WTC11 (cell line): Measurements from ENCODE around the gene CERCAM. TPM values are rescaled to one million over a fixed set of nuclear protein-coding genes. Genes with fewer than 3 reads are reported as not detected.

Source experiments
- ATAC-seq: fragments of 200-7000 bp; cut with Tn5 transposase; 2 replicates; pipeline ENCODE4 v1.10.0; 2021; ENCODE audit warnings: mild to moderate bottlenecking, moderate library complexity
- CTCF ChIA-PET: fragments of 300-600 bp; sonication (Branson Sonifier 250); formaldehyde crosslinking; loops from one replicate; lab custom pipeline; 2021; ENCODE audit warnings: antibody characterized with exemption; lab: Charles Lee
- POLR2A ChIA-PET: fragments of 350-600 bp; sonication (Branson Sonifier 250); formaldehyde crosslinking; loops from one replicate; lab custom pipeline; 2021; ENCODE audit warnings: antibody characterized with exemption; lab: Charles Lee
- DNase-seq: peaks from one replicate; pipeline ENCODE4 v3.0.0; 2021; ENCODE audit warnings: low spot score
- H3K27ac Mint-ChIP-seq: 2 replicates; pipeline ENCODE4 v1.8.0; 2021; ENCODE audit warnings: mixed read lengths
- H3K27me3 Mint-ChIP-seq: 2 replicates; pipeline ENCODE4 v1.8.0; 2021; ENCODE audit warnings: low read depth, mild to moderate bottlenecking, moderate library complexity, mixed read lengths
- H3K36me3 Mint-ChIP-seq: 2 replicates; pipeline ENCODE4 v1.8.0; 2021; ENCODE audit warnings: mixed read lengths
- H3K4me1 Mint-ChIP-seq: 2 replicates; pipeline ENCODE4 v1.8.0; 2022; ENCODE audit warnings: mixed read lengths
- H3K4me3 Mint-ChIP-seq: 2 replicates; pipeline ENCODE4 v1.8.0; 2021; ENCODE audit warnings: mild to moderate bottlenecking, moderate library complexity, mixed read lengths
- H3K9me3 Mint-ChIP-seq: 2 replicates; pipeline ENCODE4 v1.8.0; 2021; ENCODE audit warnings: mixed read lengths
- ESRRA ChIP-seq: sonication (generic); formaldehyde crosslinking; IDR thresholded peaks from 2 replicates; pipeline ENCODE4 v1.8.1; 2022; ENCODE audit warnings: mild to moderate bottlenecking, missing genetic modification reagents, borderline replicate concordance
- FOXJ3 ChIP-seq: sonication (generic); formaldehyde crosslinking; IDR thresholded peaks from 2 replicates; pipeline ENCODE4 v1.9.0; 2021; ENCODE audit warnings: missing genetic modification reagents, mild to moderate bottlenecking, borderline replicate concordance
- FOXP1 ChIP-seq: sonication (generic); formaldehyde crosslinking; IDR thresholded peaks from 2 replicates; pipeline ENCODE4 v1.8.0; 2022; ENCODE audit warnings: missing genetic modification reagents, mild to moderate bottlenecking, moderate library complexity, borderline replicate concordance
- GRHL2 ChIP-seq: fragments of 250-450 bp; sonication (Bioruptor Pico); IDR thresholded peaks from 2 replicates; pipeline ENCODE4 v1.8.0; 2022; ENCODE audit warnings: mild to moderate bottlenecking, moderate library complexity; ENCODE audit not compliant: insufficient replicate concordance, severe bottlenecking
- IRF2 ChIP-seq: sonication (generic); formaldehyde crosslinking; IDR thresholded peaks from 2 replicates; pipeline ENCODE4 v1.8.0; 2022; ENCODE audit warnings: low read depth, missing genetic modification reagents, borderline replicate concordance
- NR3C1 ChIP-seq: sonication (generic); formaldehyde crosslinking; conservative IDR thresholded peaks from 2 replicates; pipeline ENCODE4 v1.8.1; 2023; ENCODE audit warnings: low read depth, mild to moderate bottlenecking, missing genetic modification reagents
- RORB ChIP-seq: fragments of 250-450 bp; sonication (Bioruptor Pico); IDR thresholded peaks from 2 replicates; pipeline ENCODE4 v1.9.0; 2021; ENCODE audit warnings: mild to moderate bottlenecking
- SMAD3 ChIP-seq: sonication (generic); formaldehyde crosslinking; IDR thresholded peaks from 2 replicates; pipeline ENCODE4 v1.8.0; 2022; ENCODE audit warnings: missing genetic modification reagents, mild to moderate bottlenecking, borderline replicate concordance
- SP1 ChIP-seq: sonication (generic); formaldehyde crosslinking; conservative IDR thresholded peaks from 2 replicates; pipeline ENCODE4 v1.8.1; 2022; ENCODE audit warnings: missing genetic modification reagents
- TEAD1 ChIP-seq: sonication (generic); formaldehyde crosslinking; IDR thresholded peaks from 2 replicates; pipeline ENCODE4 v1.8.0; 2022; ENCODE audit warnings: mild to moderate bottlenecking, missing genetic modification reagents
- ZNF138 ChIP-seq: sonication (generic); formaldehyde crosslinking; conservative IDR thresholded peaks from 2 replicates; pipeline ENCODE4 v1.8.1; 2022; ENCODE audit warnings: mild to moderate bottlenecking, moderate library complexity, missing genetic modification reagents
- ZNF219 ChIP-seq: sonication (generic); formaldehyde crosslinking; IDR thresholded peaks from 2 replicates; pipeline ENCODE4 v1.8.0; 2023; ENCODE audit warnings: missing genetic modification reagents, mild to moderate bottlenecking, borderline replicate concordance
- total RNA-seq: library from RNA; stranded (reverse); gene quantifications from 3 replicates; pipeline ENCODE4 v1.2.3, GENCODE V29; 2021
- TF ChIP-seq, protein P1 (sequence below): fragments of 250-450 bp; sonication (Bioruptor Pico); IDR thresholded peaks from 2 replicates; pipeline ENCODE4 v1.9.0; 2021; ENCODE audit warnings: mild to moderate bottlenecking
- TF ChIP-seq, protein P2 (sequence below): fragments of 250-450 bp; sonication (Bioruptor Pico); IDR thresholded peaks from 2 replicates; pipeline ENCODE4 v1.9.0; 2021; ENCODE audit warnings: moderate library complexity, mild to moderate bottlenecking, inconsistent platforms, borderline replicate concordance
- TF ChIP-seq, protein P3 (sequence below): sonication (generic); formaldehyde crosslinking; IDR thresholded peaks from 2 replicates; pipeline ENCODE4 v1.8.0; 2022; ENCODE audit warnings: mild to moderate bottlenecking, missing genetic modification reagents
- TF ChIP-seq, protein P4 (sequence below): fragments of 250-450 bp; sonication (Bioruptor Pico); IDR thresholded peaks from 2 replicates; pipeline ENCODE4 v1.9.0; 2021; ENCODE audit warnings: mild to moderate bottlenecking, borderline replicate concordance
- TF ChIP-seq, protein P5 (sequence below): sonication (generic); formaldehyde crosslinking; IDR thresholded peaks from 2 replicates; pipeline ENCODE4 v1.8.0; 2023; ENCODE audit warnings: missing genetic modification reagents
- TF ChIP-seq, protein P6 (sequence below): sonication (generic); formaldehyde crosslinking; IDR thresholded peaks from 2 replicates; pipeline ENCODE4 v1.8.0; 2023; ENCODE audit warnings: mild to moderate bottlenecking, missing genetic modification reagents
- TF ChIP-seq, protein P7 (sequence below): sonication (generic); formaldehyde crosslinking; IDR thresholded peaks from 2 replicates; pipeline ENCODE4 v1.8.0; 2022; ENCODE audit warnings: mild to moderate bottlenecking, missing genetic modification reagents

Gene CERCAM
- total RNA-seq, 1 experiment from 2014 or later = 15.2 TPM

DNA sequence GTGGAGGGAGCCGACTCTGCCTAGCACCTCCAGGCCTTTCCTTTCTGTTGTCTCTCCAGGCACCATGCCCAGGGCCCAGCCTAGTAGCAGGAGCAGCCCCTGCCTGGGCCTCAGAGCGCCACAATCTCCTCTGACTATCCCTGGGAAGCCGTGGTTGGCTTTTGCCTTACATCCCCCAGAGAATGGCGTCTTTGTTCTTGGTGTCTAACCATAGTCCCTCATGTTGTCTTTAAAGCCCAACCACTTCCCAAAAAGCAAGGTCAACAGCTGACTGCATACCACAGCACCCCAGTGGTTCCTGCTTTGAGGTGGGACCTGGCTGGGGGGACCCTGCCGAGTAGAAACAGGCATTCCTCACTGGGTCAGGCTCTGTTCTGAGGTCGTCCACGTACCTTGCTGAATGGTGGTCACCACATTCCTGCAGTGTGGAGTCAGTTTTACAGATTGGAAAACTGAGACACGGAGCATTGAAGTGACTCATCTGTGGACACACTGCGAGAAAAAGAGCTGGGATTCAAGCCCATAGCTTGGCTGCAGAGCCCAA lies 13.7 kb upstream of the CERCAM start:
- Mint-ChIP-seq H3K9me3 (no peaks in the 10 kb centered on the region), H3K36me3 (no peaks in the 10 kb centered on the region), H3K27me3 (peaks cover 99% of the 10 kb centered on the region), H3K4me3 (no peak overlapping the region)
- TF ChIP-seq, protein P1, sequence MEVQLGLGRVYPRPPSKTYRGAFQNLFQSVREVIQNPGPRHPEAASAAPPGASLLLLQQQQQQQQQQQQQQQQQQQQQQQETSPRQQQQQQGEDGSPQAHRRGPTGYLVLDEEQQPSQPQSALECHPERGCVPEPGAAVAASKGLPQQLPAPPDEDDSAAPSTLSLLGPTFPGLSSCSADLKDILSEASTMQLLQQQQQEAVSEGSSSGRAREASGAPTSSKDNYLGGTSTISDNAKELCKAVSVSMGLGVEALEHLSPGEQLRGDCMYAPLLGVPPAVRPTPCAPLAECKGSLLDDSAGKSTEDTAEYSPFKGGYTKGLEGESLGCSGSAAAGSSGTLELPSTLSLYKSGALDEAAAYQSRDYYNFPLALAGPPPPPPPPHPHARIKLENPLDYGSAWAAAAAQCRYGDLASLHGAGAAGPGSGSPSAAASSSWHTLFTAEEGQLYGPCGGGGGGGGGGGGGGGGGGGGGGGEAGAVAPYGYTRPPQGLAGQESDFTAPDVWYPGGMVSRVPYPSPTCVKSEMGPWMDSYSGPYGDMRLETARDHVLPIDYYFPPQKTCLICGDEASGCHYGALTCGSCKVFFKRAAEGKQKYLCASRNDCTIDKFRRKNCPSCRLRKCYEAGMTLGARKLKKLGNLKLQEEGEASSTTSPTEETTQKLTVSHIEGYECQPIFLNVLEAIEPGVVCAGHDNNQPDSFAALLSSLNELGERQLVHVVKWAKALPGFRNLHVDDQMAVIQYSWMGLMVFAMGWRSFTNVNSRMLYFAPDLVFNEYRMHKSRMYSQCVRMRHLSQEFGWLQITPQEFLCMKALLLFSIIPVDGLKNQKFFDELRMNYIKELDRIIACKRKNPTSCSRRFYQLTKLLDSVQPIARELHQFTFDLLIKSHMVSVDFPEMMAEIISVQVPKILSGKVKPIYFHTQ (CRISPR knock-in tag) = no peak
- TF ChIP-seq, protein P2, sequence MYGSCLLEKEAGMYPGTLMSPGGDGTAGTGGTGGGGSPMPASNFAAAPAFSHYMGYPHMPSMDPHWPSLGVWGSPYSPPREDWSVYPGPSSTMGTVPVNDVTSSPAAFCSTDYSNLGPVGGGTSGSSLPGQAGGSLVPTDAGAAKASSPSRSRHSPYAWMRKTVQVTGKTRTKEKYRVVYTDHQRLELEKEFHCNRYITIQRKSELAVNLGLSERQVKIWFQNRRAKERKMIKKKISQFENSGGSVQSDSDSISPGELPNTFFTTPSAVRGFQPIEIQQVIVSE (CRISPR knock-in tag) = no peak
- TF ChIP-seq GRHL2 (CRISPR knock-in tag) (no peak), SMAD3 (no peak), ZNF219 (no peak), TEAD1 (CRISPR knock-in tag) (no peak), IRF2 (CRISPR knock-in tag) (no peak), ESRRA (CRISPR knock-in tag) (no peak), NR3C1 (CRISPR knock-in tag) (no peak)
- TF ChIP-seq, protein P3, sequence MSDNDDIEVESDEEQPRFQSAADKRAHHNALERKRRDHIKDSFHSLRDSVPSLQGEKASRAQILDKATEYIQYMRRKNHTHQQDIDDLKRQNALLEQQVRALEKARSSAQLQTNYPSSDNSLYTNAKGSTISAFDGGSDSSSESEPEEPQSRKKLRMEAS = no peak
- TF ChIP-seq, protein P4, sequence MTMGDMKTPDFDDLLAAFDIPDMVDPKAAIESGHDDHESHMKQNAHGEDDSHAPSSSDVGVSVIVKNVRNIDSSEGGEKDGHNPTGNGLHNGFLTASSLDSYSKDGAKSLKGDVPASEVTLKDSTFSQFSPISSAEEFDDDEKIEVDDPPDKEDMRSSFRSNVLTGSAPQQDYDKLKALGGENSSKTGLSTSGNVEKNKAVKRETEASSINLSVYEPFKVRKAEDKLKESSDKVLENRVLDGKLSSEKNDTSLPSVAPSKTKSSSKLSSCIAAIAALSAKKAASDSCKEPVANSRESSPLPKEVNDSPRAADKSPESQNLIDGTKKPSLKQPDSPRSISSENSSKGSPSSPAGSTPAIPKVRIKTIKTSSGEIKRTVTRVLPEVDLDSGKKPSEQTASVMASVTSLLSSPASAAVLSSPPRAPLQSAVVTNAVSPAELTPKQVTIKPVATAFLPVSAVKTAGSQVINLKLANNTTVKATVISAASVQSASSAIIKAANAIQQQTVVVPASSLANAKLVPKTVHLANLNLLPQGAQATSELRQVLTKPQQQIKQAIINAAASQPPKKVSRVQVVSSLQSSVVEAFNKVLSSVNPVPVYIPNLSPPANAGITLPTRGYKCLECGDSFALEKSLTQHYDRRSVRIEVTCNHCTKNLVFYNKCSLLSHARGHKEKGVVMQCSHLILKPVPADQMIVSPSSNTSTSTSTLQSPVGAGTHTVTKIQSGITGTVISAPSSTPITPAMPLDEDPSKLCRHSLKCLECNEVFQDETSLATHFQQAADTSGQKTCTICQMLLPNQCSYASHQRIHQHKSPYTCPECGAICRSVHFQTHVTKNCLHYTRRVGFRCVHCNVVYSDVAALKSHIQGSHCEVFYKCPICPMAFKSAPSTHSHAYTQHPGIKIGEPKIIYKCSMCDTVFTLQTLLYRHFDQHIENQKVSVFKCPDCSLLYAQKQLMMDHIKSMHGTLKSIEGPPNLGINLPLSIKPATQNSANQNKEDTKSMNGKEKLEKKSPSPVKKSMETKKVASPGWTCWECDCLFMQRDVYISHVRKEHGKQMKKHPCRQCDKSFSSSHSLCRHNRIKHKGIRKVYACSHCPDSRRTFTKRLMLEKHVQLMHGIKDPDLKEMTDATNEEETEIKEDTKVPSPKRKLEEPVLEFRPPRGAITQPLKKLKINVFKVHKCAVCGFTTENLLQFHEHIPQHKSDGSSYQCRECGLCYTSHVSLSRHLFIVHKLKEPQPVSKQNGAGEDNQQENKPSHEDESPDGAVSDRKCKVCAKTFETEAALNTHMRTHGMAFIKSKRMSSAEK = no peak
- TF ChIP-seq, all 79 proteins: peak for 0
- DNase-seq = no peak
- CTCF ChIA-PET = interaction anchor here (1.0 to 3.1 kb wide), 5 partner anchors 10 to 45 kb away, joined by 3 to 17 read pairs (median 3); no protein-coding TSS in a partner anchor
- no peak overlapping the region for H3K27ac Mint-ChIP-seq
- ATAC-seq = no peak
- H3K4me1 Mint-ChIP-seq = peaks cover 37% of the 10 kb centered on the region
- POLR2A ChIA-PET = no interaction called here

DNA sequence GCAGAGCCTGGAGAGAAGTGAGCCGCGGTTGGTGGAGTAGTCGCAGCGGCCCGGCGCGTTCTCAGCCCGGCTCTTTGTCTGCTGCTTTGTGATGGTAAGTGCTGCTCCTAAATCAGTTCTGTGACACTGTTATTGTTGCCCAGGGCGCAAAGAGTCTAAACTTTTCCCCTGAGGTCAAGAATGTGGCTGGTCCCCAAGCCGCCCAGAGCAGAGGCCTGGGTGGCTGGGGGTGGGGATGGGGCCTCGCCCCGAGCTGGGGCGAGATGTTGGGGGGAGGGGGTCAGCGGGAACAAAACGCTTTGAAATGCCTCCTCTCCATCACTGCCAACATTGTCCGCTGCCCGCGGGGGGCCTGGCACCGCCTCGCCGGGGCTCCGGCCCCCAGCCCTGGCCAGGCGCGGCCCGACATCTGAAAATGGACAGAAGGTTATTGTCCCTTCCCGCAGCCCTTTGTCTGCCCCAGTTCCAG lies 11.7 kb upstream of the CERCAM start:
- H3K9me3 Mint-ChIP-seq = no peaks in the 10 kb centered on the region
- H3K36me3 Mint-ChIP-seq = no peaks in the 10 kb centered on the region
- H3K27me3 Mint-ChIP-seq = peaks cover 97% of the 10 kb centered on the region
- DNase-seq = peak; percentile 52
- H3K27ac Mint-ChIP-seq = no peak overlapping the region
- peak overlapping the region; percentile 43 for H3K4me3 Mint-ChIP-seq
- CTCF ChIA-PET = interaction anchor here (1.0 to 7.7 kb wide), 12 partner anchors 12 to 114 kb away, joined by 3 to 248 read pairs (median 14); partner anchors contain the start of genes CERCAM and URM1
- POLR2A ChIA-PET = interaction anchor here (0.9 kb wide), 1 partner anchor 44 kb away, joined by 3 read pairs; no protein-coding TSS in a partner anchor
- H3K4me1 Mint-ChIP-seq = peaks cover 37% of the 10 kb centered on the region
- peak; percentile 17 for ATAC-seq
- TF ChIP-seq RORB (CRISPR knock-in tag) (no peak), FOXP1 (no peak), FOXJ3 (CRISPR knock-in tag) (no peak), ZNF138 (CRISPR knock-in tag) (no peak), SP1 (CRISPR knock-in tag) (no peak)
- TF ChIP-seq, protein P5, sequence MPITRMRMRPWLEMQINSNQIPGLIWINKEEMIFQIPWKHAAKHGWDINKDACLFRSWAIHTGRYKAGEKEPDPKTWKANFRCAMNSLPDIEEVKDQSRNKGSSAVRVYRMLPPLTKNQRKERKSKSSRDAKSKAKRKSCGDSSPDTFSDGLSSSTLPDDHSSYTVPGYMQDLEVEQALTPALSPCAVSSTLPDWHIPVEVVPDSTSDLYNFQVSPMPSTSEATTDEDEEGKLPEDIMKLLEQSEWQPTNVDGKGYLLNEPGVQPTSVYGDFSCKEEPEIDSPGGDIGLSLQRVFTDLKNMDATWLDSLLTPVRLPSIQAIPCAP = no peak
- TF ChIP-seq, protein P6, sequence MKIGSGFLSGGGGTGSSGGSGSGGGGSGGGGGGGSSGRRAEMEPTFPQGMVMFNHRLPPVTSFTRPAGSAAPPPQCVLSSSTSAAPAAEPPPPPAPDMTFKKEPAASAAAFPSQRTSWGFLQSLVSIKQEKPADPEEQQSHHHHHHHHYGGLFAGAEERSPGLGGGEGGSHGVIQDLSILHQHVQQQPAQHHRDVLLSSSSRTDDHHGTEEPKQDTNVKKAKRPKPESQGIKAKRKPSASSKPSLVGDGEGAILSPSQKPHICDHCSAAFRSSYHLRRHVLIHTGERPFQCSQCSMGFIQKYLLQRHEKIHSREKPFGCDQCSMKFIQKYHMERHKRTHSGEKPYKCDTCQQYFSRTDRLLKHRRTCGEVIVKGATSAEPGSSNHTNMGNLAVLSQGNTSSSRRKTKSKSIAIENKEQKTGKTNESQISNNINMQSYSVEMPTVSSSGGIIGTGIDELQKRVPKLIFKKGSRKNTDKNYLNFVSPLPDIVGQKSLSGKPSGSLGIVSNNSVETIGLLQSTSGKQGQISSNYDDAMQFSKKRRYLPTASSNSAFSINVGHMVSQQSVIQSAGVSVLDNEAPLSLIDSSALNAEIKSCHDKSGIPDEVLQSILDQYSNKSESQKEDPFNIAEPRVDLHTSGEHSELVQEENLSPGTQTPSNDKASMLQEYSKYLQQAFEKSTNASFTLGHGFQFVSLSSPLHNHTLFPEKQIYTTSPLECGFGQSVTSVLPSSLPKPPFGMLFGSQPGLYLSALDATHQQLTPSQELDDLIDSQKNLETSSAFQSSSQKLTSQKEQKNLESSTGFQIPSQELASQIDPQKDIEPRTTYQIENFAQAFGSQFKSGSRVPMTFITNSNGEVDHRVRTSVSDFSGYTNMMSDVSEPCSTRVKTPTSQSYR = no peak
- TF ChIP-seq, protein P7, sequence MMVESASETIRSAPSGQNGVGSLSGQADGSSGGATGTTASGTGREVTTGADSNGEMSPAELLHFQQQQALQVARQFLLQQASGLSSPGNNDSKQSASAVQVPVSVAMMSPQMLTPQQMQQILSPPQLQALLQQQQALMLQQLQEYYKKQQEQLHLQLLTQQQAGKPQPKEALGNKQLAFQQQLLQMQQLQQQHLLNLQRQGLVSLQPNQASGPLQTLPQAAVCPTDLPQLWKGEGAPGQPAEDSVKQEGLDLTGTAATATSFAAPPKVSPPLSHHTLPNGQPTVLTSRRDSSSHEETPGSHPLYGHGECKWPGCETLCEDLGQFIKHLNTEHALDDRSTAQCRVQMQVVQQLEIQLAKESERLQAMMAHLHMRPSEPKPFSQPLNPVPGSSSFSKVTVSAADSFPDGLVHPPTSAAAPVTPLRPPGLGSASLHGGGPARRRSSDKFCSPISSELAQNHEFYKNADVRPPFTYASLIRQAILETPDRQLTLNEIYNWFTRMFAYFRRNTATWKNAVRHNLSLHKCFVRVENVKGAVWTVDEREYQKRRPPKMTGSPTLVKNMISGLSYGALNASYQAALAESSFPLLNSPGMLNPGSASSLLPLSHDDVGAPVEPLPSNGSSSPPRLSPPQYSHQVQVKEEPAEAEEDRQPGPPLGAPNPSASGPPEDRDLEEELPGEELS = no peak
